ENCODE data around the gene UQCRC2. TPM values are rescaled to one million over a fixed set of nuclear protein-coding genes. Genes with fewer than 3 reads are reported as not detected.
A peak's percentile ranks its signal among the peaks of the same experiment; 100 is the strongest.

Gene UQCRC2
- total RNA-seq, 3 donors from 2014 or later, result 349 to 569 (median 470) TPM

- peak; percentile 29 for ATAC-seq
- peak overlapping the region; percentile 89 for H3K4me3 ChIP-seq
- peaks cover 6% of the 10 kb centered on the region for H3K36me3 ChIP-seq (ENCODE audit: low read depth)
- TF ChIP-seq CTCF (IDR thresholded peaks at IDR 0.05), result no peak
- peaks cover 18% of the 10 kb centered on the region for H3K4me1 ChIP-seq (ENCODE audit: low read depth)
- no peaks in the 10 kb centered on the region for H3K9me3 ChIP-seq
- DNase-seq, result no peak
- intact Hi-C loops (cut with DNase I, micrococcal nuclease), result no loop called here
Observed at GRCh38 chr16:21953541-21953902, 361 bp downstream of the UQCRC2 start.

- DNase-seq, result no peak
- TF ChIP-seq CTCF (IDR thresholded peaks at IDR 0.05), result no peak
- Histone ChIP-seq H3K9me3 (no peaks in the 10 kb centered on the region), H3K36me3 (ENCODE audit: low read depth) (peaks cover 10% of the 10 kb centered on the region), H3K4me1 (ENCODE audit: low read depth) (peaks cover 5% of the 10 kb centered on the region), H3K4me3 (no peak overlapping the region)
- intact Hi-C loops (cut with DNase I, micrococcal nuclease), result no loop called here
- ATAC-seq, result no peak
Observed at GRCh38 chr16:21957714-21958346, 4.7 kb downstream of the UQCRC2 start.

- Histone ChIP-seq H3K9me3 (no peaks in the 10 kb centered on the region), H3K36me3 (ENCODE audit: low read depth) (peaks cover 17% of the 10 kb centered on the region), H3K4me3 (no peak overlapping the region), H3K4me1 (ENCODE audit: low read depth) (peaks cover 1% of the 10 kb centered on the region)
- intact Hi-C loops (cut with DNase I, micrococcal nuclease), result no loop called here
- ATAC-seq, result no peak
- TF ChIP-seq CTCF (IDR thresholded peaks at IDR 0.05), result no peak
- DNase-seq, result no peak
Observed at GRCh38 chr16:21959050-21959449, 5.9 kb downstream of the UQCRC2 start.

GRCh38 chr16:21962475-21962874, 9.3 kb downstream of the UQCRC2 start:
- TF ChIP-seq CTCF (IDR thresholded peaks at IDR 0.05), result no peak
- Histone ChIP-seq H3K4me1 (ENCODE audit: low read depth) (no peaks in the 10 kb centered on the region), H3K36me3 (ENCODE audit: low read depth) (peaks cover 27% of the 10 kb centered on the region), H3K4me3 (no peak overlapping the region), H3K9me3 (no peaks in the 10 kb centered on the region)
- ATAC-seq, result no peak
- no peak for DNase-seq
- intact Hi-C loops (cut with DNase I, micrococcal nuclease), result no loop called here

GRCh38 chr16:21963887-21964286, 10.7 kb downstream of the UQCRC2 start:
- H3K4me1 ChIP-seq (ENCODE audit: low read depth), result no peaks in the 10 kb centered on the region
- intact Hi-C loops (cut with DNase I, micrococcal nuclease), result no loop called here
- ATAC-seq (no peak), DNase-seq (no peak)
- TF ChIP-seq CTCF (IDR thresholded peaks at IDR 0.05), result no peak
- H3K4me3 ChIP-seq, result no peak overlapping the region
- H3K9me3 ChIP-seq, result no peaks in the 10 kb centered on the region
- peaks cover 19% of the 10 kb centered on the region for H3K36me3 ChIP-seq (ENCODE audit: low read depth)

- Histone ChIP-seq H3K4me1 (ENCODE audit: low read depth) (no peaks in the 10 kb centered on the region), H3K36me3 (ENCODE audit: low read depth) (peaks cover 18% of the 10 kb centered on the region), H3K9me3 (no peaks in the 10 kb centered on the region), H3K4me3 (no peak overlapping the region)
- DNase-seq (no peak), ATAC-seq (no peak)
- TF ChIP-seq CTCF (IDR thresholded peaks at IDR 0.05), result no peak
- intact Hi-C loops (cut with DNase I, micrococcal nuclease), result no loop called here
Observed at GRCh38 chr16:21964353-21964752, 11.2 kb downstream of the UQCRC2 start.
